PC-9 (cell line): Measurements from ENCODE around the gene ARL2BP. TPM values are rescaled to one million over a fixed set of nuclear protein-coding genes. Genes with fewer than 3 reads are reported as not detected.

ENCODE experiments used
- BruUV-seq: library from RNA; stranded (reverse); fragments of 400-500 nt; replicated peaks from 2 replicates; lab custom pipeline; 2021; lab: Mats Ljungman, UMichigan
- CTCF ChIA-PET: fragments of 300-600 bp; sonication (Branson Sonifier 250); formaldehyde crosslinking; loops from one replicate; lab custom pipeline; 2022; ENCODE audit warnings: antibody characterized with exemption; lab: Charles Lee
- POLR2A ChIA-PET: fragments of 300-600 bp; sonication (Branson Sonifier 250); formaldehyde crosslinking; loops from one replicate; lab custom pipeline; 2022; ENCODE audit warnings: antibody characterized with exemption; ENCODE audit not compliant: unreplicated experiment; lab: Charles Lee
- DNase-seq, 2 experiments: peaks; one replicate each; pipeline versions ENCODE4 v3.0.0 to v3.0.0-alpha.2; 2015 to 2022; ENCODE audit warnings: mixed read lengths in 1 of 2
- H2AFZ ChIP-seq: fragments of 200-600 bp; sonication (generic); 2 replicates; pipeline ENCODE4 v1.8.1; 2017; ENCODE audit warnings: antibody characterized with exemption
- H3F3A ChIP-seq: fragments of 200-600 bp; sonication (generic); 2 replicates; pipeline ENCODE4 v1.8.1; 2017; ENCODE audit warnings: antibody characterized with exemption, mild to moderate bottlenecking, low read depth; ENCODE audit not compliant: insufficient read depth
- H3K27ac ChIP-seq: fragments of 200-600 bp; sonication (generic); 2 replicates; pipeline ENCODE4 v1.6.1; 2016; ENCODE audit warnings: mixed run types
- H3K27me3 ChIP-seq: fragments of 200-600 bp; sonication (generic); 2 replicates; pipeline ENCODE4 v1.6.1; 2016; ENCODE audit warnings: low read depth, mixed run types; ENCODE audit not compliant: insufficient read depth
- H3K36me3 ChIP-seq: fragments of 200-600 bp; sonication (generic); 2 replicates; pipeline ENCODE4 v1.6.1; 2016; ENCODE audit warnings: low read depth, mixed run types
- H3K4me1 ChIP-seq: fragments of 200-600 bp; sonication (generic); replicated peaks from 2 replicates; pipeline ENCODE4 v1.6.1; 2016; ENCODE audit warnings: mixed run types; ENCODE audit not compliant: insufficient read depth
- H3K4me2 ChIP-seq: fragments of 200-600 bp; sonication (generic); 2 replicates; pipeline ENCODE4 v1.6.1; 2017; ENCODE audit warnings: mixed run types
- H3K4me3 ChIP-seq: fragments of 200-600 bp; sonication (generic); 2 replicates; pipeline ENCODE4 v1.6.1; 2016; ENCODE audit warnings: mixed run types
- H3K79me2 ChIP-seq: fragments of 200-600 bp; sonication (generic); 2 replicates; pipeline ENCODE4 v1.6.1; 2017; ENCODE audit warnings: low read depth, mixed run types
- H3K9me2 ChIP-seq: fragments of 200-600 bp; sonication (generic); 2 replicates; pipeline ENCODE4 v1.8.1; 2017; ENCODE audit warnings: mild to moderate bottlenecking; ENCODE audit not compliant: insufficient read depth
- H3K9me3 ChIP-seq: fragments of 200-600 bp; sonication (generic); 2 replicates; pipeline ENCODE4 v1.8.1; 2016; ENCODE audit warnings: low read depth; ENCODE audit not compliant: insufficient read depth
- H4K20me1 ChIP-seq: fragments of 200-600 bp; sonication (generic); 2 replicates; pipeline ENCODE4 v1.8.1; 2017; ENCODE audit not compliant: insufficient read depth
- EZH2 ChIP-seq: fragments of 200-600 bp; sonication (generic); IDR thresholded peaks from 2 replicates; pipeline ENCODE4 v1.8.0; 2017; ENCODE audit warnings: antibody characterized with exemption, low read depth
- intact Hi-C: fragments of 100-400 bp; cut with micrococcal nuclease; formaldehyde crosslinking; loops from one replicate; pipeline ENCODE4 v1.10.0; 2022; ENCODE audit not compliant: unreplicated experiment
- total RNA-seq: library from RNA; stranded (reverse); gene quantifications from 2 replicates; pipeline ENCODE4 v1.2.3, GENCODE V29; 2021
- TF ChIP-seq, protein P1 (sequence below): fragments of 200-600 bp; sonication (generic); conservative IDR thresholded peaks from 2 replicates; pipeline ENCODE4 v1.6.1; 2017; ENCODE audit warnings: mixed run types, antibody characterized with exemption, mild to moderate bottlenecking, moderate library complexity

Gene ARL2BP
- total RNA-seq, 1 experiment from 2014 or later, result 23.6 TPM

DNA sequence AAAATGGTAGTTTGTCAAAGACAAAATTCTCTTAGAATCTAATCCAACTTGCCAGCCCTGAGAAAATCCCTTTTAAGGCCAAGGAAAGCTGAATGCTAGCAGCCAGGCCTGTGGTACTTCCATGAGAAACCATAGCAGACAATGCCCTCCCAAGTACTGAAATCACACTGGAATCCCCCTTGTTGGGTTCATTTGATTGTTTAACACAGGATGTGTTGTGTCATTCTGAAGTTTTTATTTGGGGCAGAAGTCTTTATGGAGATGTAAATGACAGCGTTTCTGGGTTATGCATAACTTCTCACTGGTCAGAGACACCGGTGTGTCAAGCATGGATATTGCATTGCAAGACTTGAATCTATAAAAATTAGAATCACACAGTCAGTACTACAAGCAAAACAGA lies 6.0 kb upstream of the ARL2BP start:
- no TSS peak for BruUV-seq
- Histone ChIP-seq H3F3A (peaks cover 18% of the 10 kb centered on the region), H3K27me3 (no peaks in the 10 kb centered on the region), H3K4me3 (no peak overlapping the region), H3K9me2 (no peaks in the 10 kb centered on the region), H4K20me1 (no peaks in the 10 kb centered on the region), H3K36me3 (peaks cover 11% of the 10 kb centered on the region; the same call in 1 of the 2 replicates), H3K4me1 (peaks cover 3% of the 10 kb centered on the region), H3K27ac (no peak overlapping the region), H3K4me2 (no peak overlapping the region), H2AFZ (no peak overlapping the region), H3K79me2 (no peaks in the 10 kb centered on the region), H3K9me3 (no peaks in the 10 kb centered on the region)
- ChIA-PET POLR2A (no interaction called here), CTCF (no interaction called here)
- DNase-seq, result no peak
- TF ChIP-seq EZH2, result no peak
- TF ChIP-seq, protein P1, sequence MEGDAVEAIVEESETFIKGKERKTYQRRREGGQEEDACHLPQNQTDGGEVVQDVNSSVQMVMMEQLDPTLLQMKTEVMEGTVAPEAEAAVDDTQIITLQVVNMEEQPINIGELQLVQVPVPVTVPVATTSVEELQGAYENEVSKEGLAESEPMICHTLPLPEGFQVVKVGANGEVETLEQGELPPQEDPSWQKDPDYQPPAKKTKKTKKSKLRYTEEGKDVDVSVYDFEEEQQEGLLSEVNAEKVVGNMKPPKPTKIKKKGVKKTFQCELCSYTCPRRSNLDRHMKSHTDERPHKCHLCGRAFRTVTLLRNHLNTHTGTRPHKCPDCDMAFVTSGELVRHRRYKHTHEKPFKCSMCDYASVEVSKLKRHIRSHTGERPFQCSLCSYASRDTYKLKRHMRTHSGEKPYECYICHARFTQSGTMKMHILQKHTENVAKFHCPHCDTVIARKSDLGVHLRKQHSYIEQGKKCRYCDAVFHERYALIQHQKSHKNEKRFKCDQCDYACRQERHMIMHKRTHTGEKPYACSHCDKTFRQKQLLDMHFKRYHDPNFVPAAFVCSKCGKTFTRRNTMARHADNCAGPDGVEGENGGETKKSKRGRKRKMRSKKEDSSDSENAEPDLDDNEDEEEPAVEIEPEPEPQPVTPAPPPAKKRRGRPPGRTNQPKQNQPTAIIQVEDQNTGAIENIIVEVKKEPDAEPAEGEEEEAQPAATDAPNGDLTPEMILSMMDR, result no peak
- intact Hi-C loops, result no loop called here

DNA sequence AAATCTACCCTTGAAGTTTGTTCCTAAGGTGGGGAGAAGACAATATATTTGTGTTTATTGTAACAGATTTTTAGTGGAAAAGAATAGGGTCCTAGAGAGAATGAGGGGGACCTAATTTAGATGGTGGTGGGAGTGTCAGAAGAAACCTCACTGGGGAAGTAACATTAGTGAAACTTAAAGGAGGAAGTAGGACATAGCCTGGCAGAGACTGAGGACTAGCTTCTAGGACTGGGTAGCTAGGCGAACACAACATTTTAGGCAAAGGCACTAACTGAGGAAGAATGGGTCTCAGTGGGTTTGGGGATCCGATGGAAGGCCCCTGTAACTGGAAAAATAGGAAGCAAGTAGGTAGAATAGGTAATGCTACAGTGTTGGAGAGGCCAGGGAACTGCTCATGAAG lies 4.2 kb upstream of the ARL2BP start:
- Histone ChIP-seq H2AFZ (no peak overlapping the region), H4K20me1 (no peaks in the 10 kb centered on the region), H3K9me3 (no peaks in the 10 kb centered on the region), H3K4me3 (no peak overlapping the region), H3K9me2 (no peaks in the 10 kb centered on the region), H3F3A (peaks cover 21% of the 10 kb centered on the region), H3K4me2 (no peak overlapping the region), H3K27me3 (no peaks in the 10 kb centered on the region), H3K4me1 (peaks cover 10% of the 10 kb centered on the region), H3K79me2 (no peaks in the 10 kb centered on the region), H3K27ac (no peak overlapping the region), H3K36me3 (peaks cover 11% of the 10 kb centered on the region; the same call in 1 of the 2 replicates)
- DNase-seq, result no peak
- TF ChIP-seq, protein P1, result no peak
- no peak for TF ChIP-seq EZH2
- intact Hi-C loops, result no loop called here
- ChIA-PET CTCF (no interaction called here), POLR2A (interaction anchor here (0.7 kb wide), 1 partner anchor 606 kb away, joined by 4 read pairs; no protein-coding TSS in a partner anchor)
- no TSS peak for BruUV-seq

DNA sequence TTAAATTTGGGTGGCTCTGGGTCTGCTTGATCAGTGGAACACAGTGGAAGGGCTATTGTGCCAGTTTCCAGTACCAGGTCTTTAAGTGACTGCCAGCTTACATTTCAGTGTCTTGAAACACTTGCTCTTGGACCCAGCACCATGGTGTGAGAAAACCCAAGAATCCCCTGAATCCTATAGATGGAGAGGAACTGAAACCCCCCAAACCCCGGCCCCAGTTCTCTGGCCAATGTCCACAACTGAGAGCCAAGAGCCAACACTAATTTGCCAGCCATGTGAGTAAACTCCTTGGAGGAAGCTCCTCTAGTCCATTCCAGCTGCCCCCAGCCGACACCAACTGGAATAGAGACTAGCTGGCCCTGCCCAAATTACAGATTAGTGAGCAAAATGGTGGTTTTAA lies 2.4 kb upstream of the ARL2BP start:
- Histone ChIP-seq H3K27me3 (no peaks in the 10 kb centered on the region), H3K27ac (no peak overlapping the region), H3K79me2 (no peaks in the 10 kb centered on the region), H3K4me3 (no peak overlapping the region), H4K20me1 (no peaks in the 10 kb centered on the region), H3K36me3 (peaks cover 11% of the 10 kb centered on the region; the same call in 1 of the 2 replicates), H3K4me2 (no peak overlapping the region), H3K9me2 (no peaks in the 10 kb centered on the region), H3F3A (peaks cover 27% of the 10 kb centered on the region; the same call in 1 of the 2 replicates), H3K4me1 (peaks cover 17% of the 10 kb centered on the region), H3K9me3 (no peaks in the 10 kb centered on the region), H2AFZ (no peak overlapping the region)
- BruUV-seq, result no TSS peak
- ChIA-PET POLR2A (interaction anchor here (0.5 kb wide), 1 partner anchor 48 kb away, joined by 5 read pairs; no protein-coding TSS in a partner anchor), CTCF (no interaction called here)
- DNase-seq, result no peak
- TF ChIP-seq EZH2, result no peak
- intact Hi-C loops, result no loop called here

DNA sequence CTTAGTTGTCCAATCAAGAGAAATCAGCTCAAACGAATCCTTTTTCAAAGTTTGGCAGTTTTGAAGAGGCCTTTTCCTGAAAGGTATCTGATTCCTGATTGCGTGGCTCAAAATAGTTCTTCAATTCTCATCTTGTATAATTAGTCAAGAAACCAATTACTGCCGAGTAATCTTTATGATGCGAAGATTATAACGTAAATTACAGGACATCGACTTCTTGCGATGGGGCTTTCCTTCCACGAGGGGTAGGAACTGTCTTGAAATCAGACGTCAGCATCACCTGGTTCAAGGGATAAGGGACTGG lies 644 bp upstream of the ARL2BP start:
- peaks cover 27% of the 10 kb centered on the region; the same call in 1 of the 2 replicates for H3F3A ChIP-seq
- H3K79me2 ChIP-seq, result no peaks in the 10 kb centered on the region
- H3K4me3 ChIP-seq, result peak overlapping the region; percentile 78
- H3K4me1 ChIP-seq, result peaks cover 17% of the 10 kb centered on the region
- peak overlapping the region; percentile 83 for H3K4me2 ChIP-seq
- intact Hi-C loops, result loop anchor here (1.0 kb wide), 1 partner anchor 174 kb away; no protein-coding TSS in a partner anchor
- H3K9me2 ChIP-seq, result no peaks in the 10 kb centered on the region
- H3K27ac ChIP-seq, result peak overlapping the region; percentile 54
- no peak for DNase-seq
- POLR2A ChIA-PET, result interaction anchor here (0.6 to 1.1 kb wide), 2 partner anchors 9 to 59 kb away, joined by 7 to 11 read pairs; partner anchors contain the start of gene PSME3IP1
- H2AFZ ChIP-seq, result peak overlapping the region; percentile 85
- TSS peak; percentile 86 for BruUV-seq
- TF ChIP-seq, protein P1, result no peak
- no peak for TF ChIP-seq EZH2
- no peaks in the 10 kb centered on the region for H3K9me3 ChIP-seq
- H3K27me3 ChIP-seq, result no peaks in the 10 kb centered on the region
- CTCF ChIA-PET, result interaction anchor here (0.7 kb wide), 1 partner anchor 57 kb away, joined by 4 read pairs; no protein-coding TSS in a partner anchor
- H4K20me1 ChIP-seq, result no peaks in the 10 kb centered on the region
- no peaks in the 10 kb centered on the region for H3K36me3 ChIP-seq
